OCI-LY1 (cell line): ENCODE results near the gene MB.

Experiments used
- H2AFZ ChIP-seq: fragments of 200-600 bp; sonication (generic), shearing (Covaris generic); 2 replicates; pipeline ENCODE4 v1.6.0; 2014; ENCODE audit warnings: antibody characterized with exemption, mild to moderate bottlenecking, low read length
- H3F3A ChIP-seq: fragments of 200-600 bp; sonication (generic), shearing (Covaris generic); 2 replicates; pipeline ENCODE4 v1.6.0; 2014; ENCODE audit warnings: mild to moderate bottlenecking, antibody characterized with exemption, low read length, moderate library complexity; ENCODE audit not compliant: insufficient read depth
- H3K27ac ChIP-seq: fragments of 200-600 bp; sonication (generic); 2 replicates; pipeline ENCODE4 v1.5.1; 2014; ENCODE audit warnings: low read length, mixed run types, mild to moderate bottlenecking, low read depth; ENCODE audit not compliant: poor library complexity, severe bottlenecking
- H3K27me3 ChIP-seq: fragments of 200-600 bp; sonication (generic); 2 replicates; pipeline ENCODE4 v1.6.0; 2014; ENCODE audit warnings: antibody characterized with exemption, mild to moderate bottlenecking, low read length, moderate library complexity; ENCODE audit not compliant: insufficient read depth
- H3K36me3 ChIP-seq: fragments of 200-600 bp; sonication (generic); 2 replicates; pipeline ENCODE4 v1.6.1; 2014; ENCODE audit warnings: mild to moderate bottlenecking, antibody characterized with exemption, low read length, moderate library complexity, mixed read lengths; ENCODE audit not compliant: insufficient read depth
- H3K4me1 ChIP-seq: fragments of 200-600 bp; sonication (generic); 2 replicates; pipeline ENCODE4 v1.5.1; 2014; ENCODE audit warnings: mild to moderate bottlenecking, low read length, moderate library complexity; ENCODE audit not compliant: insufficient read depth, severe bottlenecking
- H3K4me2 ChIP-seq: fragments of 200-600 bp; sonication (generic), shearing (Covaris generic); 2 replicates; pipeline ENCODE4 v1.6.1; 2014; ENCODE audit warnings: low read length
- H3K4me3 ChIP-seq: fragments of 200-600 bp; sonication (generic); 2 replicates; pipeline ENCODE4 v1.5.1; 2014; ENCODE audit warnings: low read length, low read depth, mild to moderate bottlenecking, mixed read lengths; ENCODE audit not compliant: poor library complexity, severe bottlenecking
- H3K79me2 ChIP-seq: fragments of 200-600 bp; shearing (Covaris generic); 2 replicates; pipeline ENCODE4 v1.6.1; 2016; ENCODE audit warnings: mixed run types, low read length, mixed read lengths; ENCODE audit not compliant: insufficient read depth
- H3K9ac ChIP-seq: fragments of 200-600 bp; sonication (generic), shearing (Covaris generic); 2 replicates; pipeline ENCODE4 v1.6.1; 2014; ENCODE audit warnings: mild to moderate bottlenecking, low read length, mixed read lengths
- H3K9me2 ChIP-seq: fragments of 200-600 bp; sonication (generic), shearing (Covaris generic); 2 replicates; pipeline ENCODE4 v1.6.1; 2014; ENCODE audit warnings: low read depth, mild to moderate bottlenecking, low read length, mixed read lengths
- H3K9me3 ChIP-seq: fragments of 200-600 bp; shearing (Covaris generic); 2 replicates; pipeline ENCODE4 v1.6.1; 2014; ENCODE audit warnings: low read length, mixed read lengths
- H4K20me1 ChIP-seq: fragments of 200-600 bp; sonication (generic), shearing (Covaris generic); 2 replicates; pipeline ENCODE4 v1.6.0; 2016; ENCODE audit warnings: mild to moderate bottlenecking, low read length; ENCODE audit not compliant: insufficient read depth
- EZH2 ChIP-seq: fragments of 200-600 bp; sonication (generic), shearing (Covaris generic); IDR thresholded peaks from 2 replicates; pipeline ENCODE4 v1.8.0; 2017; ENCODE audit warnings: borderline replicate concordance, mixed run types, mild to moderate bottlenecking, antibody characterized with exemption, low read length, moderate library complexity, mixed read lengths
- TF ChIP-seq, protein P1 (sequence below): fragments of 200-600 bp; sonication (generic), shearing (Covaris generic); IDR thresholded peaks from 2 replicates; pipeline ENCODE4 v1.5.1; 2017; ENCODE audit warnings: mild to moderate bottlenecking, antibody characterized with exemption, low read length, moderate library complexity, mixed read lengths

MB gene

DNA sequence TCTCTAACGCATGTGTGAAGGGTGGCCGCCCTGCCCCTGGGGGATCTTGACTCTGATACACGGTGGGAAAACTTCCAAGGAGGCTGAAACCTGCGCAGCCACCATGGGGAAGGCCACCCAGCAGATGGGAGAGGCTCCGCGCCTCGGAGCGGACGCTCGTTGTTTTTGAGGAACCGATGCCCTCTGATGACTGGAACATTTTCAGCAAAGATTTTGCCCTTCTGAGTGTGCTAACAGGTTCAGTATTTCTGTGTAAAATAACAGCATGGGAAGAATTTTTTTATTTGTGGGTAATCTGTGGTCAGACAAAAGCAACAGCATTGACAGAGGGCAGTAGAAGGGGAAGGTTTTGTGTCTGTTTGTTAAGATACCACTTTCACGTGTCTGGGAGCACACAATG, 16.7 kb downstream of the MB start:
- H3K27ac ChIP-seq, result no peak overlapping the region
- no peak overlapping the region for H3K9ac ChIP-seq
- H2AFZ ChIP-seq, result no peak overlapping the region
- H3K4me2 ChIP-seq, result no peak overlapping the region
- no peaks in the 10 kb centered on the region for H4K20me1 ChIP-seq
- no peak overlapping the region for H3K4me3 ChIP-seq
- no peaks in the 10 kb centered on the region for H3K79me2 ChIP-seq
- no peaks in the 10 kb centered on the region for H3K9me3 ChIP-seq
- no peaks in the 10 kb centered on the region for H3K4me1 ChIP-seq
- no peaks in the 10 kb centered on the region for H3F3A ChIP-seq
- TF ChIP-seq EZH2, result no peak
- TF ChIP-seq, protein P1, sequence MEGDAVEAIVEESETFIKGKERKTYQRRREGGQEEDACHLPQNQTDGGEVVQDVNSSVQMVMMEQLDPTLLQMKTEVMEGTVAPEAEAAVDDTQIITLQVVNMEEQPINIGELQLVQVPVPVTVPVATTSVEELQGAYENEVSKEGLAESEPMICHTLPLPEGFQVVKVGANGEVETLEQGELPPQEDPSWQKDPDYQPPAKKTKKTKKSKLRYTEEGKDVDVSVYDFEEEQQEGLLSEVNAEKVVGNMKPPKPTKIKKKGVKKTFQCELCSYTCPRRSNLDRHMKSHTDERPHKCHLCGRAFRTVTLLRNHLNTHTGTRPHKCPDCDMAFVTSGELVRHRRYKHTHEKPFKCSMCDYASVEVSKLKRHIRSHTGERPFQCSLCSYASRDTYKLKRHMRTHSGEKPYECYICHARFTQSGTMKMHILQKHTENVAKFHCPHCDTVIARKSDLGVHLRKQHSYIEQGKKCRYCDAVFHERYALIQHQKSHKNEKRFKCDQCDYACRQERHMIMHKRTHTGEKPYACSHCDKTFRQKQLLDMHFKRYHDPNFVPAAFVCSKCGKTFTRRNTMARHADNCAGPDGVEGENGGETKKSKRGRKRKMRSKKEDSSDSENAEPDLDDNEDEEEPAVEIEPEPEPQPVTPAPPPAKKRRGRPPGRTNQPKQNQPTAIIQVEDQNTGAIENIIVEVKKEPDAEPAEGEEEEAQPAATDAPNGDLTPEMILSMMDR, result no peak
- H3K27me3 ChIP-seq, result no peaks in the 10 kb centered on the region; the same call in 1 of the 2 replicates
- no peaks in the 10 kb centered on the region for H3K36me3 ChIP-seq
- H3K9me2 ChIP-seq, result no peaks in the 10 kb centered on the region

DNA sequence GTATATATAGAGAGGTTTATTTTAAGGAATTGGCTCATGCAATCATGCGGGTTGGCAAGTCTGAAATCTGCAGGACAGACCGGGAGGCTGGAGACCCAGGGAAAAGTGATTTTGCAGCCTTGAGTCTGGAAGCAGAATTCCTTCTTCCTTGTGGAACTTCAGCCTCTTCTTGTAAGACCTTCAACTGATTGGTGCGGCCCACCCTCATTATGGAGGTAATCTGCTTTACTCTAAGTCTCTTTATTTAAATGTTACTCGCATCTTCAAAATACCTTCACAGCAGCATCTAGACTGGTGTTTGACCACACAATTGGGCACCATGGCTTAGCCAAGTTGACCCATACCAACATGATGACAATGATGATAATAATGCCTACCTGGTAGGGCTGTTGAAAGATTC, 17.8 kb downstream of the MB start:
- no peaks in the 10 kb centered on the region for H3K4me1 ChIP-seq
- no peak overlapping the region for H3K9ac ChIP-seq
- no peaks in the 10 kb centered on the region for H3K9me2 ChIP-seq
- no peak for TF ChIP-seq EZH2
- TF ChIP-seq, protein P1, result no peak
- no peaks in the 10 kb centered on the region for H3F3A ChIP-seq
- no peak overlapping the region for H3K4me2 ChIP-seq
- H4K20me1 ChIP-seq, result no peaks in the 10 kb centered on the region
- peaks cover 3% of the 10 kb centered on the region for H3K27me3 ChIP-seq
- H2AFZ ChIP-seq, result no peak overlapping the region
- no peak overlapping the region for H3K4me3 ChIP-seq
- H3K9me3 ChIP-seq, result no peaks in the 10 kb centered on the region
- H3K79me2 ChIP-seq, result no peaks in the 10 kb centered on the region
- H3K36me3 ChIP-seq, result no peaks in the 10 kb centered on the region
- H3K27ac ChIP-seq, result no peak overlapping the region

DNA sequence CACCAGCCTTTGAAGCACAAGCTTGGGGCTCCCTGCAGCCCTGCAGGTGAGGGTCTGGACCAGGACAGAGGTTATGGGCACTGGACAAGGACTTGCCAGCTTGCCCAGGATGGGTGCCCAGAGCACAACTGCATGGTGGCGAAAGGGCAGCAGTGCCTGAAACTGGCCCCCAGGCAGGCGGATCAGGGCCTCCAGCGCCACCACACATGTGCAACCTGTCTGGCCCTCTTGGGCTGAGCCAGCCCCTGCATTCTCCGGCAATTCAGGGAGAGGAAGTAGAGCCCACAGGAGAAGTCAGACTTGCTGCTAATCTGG, 18.8 kb downstream of the MB start:
- H3K4me3 ChIP-seq, result no peak overlapping the region
- TF ChIP-seq EZH2, result no peak
- H3K36me3 ChIP-seq, result no peaks in the 10 kb centered on the region
- H4K20me1 ChIP-seq, result no peaks in the 10 kb centered on the region
- H3K27ac ChIP-seq, result no peak overlapping the region
- H3F3A ChIP-seq, result no peaks in the 10 kb centered on the region
- no peak overlapping the region for H2AFZ ChIP-seq
- H3K4me2 ChIP-seq, result no peak overlapping the region
- no peak overlapping the region for H3K9ac ChIP-seq
- H3K9me2 ChIP-seq, result no peaks in the 10 kb centered on the region
- H3K27me3 ChIP-seq, result peaks cover 3% of the 10 kb centered on the region
- H3K9me3 ChIP-seq, result no peaks in the 10 kb centered on the region
- H3K79me2 ChIP-seq, result no peaks in the 10 kb centered on the region
- no peaks in the 10 kb centered on the region for H3K4me1 ChIP-seq

DNA sequence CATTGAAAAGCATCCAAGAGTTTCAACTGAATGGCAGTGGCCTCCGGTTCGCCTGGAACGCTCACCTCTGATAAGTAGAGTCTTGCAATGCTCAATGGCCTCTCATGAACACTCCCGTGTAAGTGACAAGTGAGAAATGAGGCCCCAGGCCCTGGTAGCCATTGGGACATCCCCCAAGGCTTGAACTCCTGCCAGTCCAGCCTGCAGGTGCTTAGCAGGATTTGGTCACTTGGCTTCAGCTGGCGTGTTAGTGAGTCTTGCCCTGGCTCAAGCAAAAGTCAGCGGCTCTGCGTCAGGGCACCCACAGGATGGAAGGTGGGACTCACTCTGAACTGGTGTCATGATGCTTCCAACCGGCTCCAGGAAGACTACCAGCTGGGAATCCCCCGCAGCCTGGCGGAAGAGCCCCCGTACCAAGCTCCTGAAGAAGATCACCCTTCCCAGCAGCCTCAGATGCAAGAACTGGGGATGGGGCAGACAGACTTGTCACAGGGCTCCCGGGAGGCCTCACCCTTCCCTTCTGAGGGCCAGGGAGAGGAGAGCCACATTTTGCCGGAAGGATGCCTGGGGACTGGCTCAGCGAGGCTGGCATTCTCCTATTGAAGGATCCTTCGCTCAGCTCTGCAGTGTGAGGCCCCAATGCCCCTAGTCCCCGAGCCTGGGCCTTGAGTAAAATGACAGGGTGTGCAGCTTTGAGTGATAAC, 19.3 kb downstream of the MB start:
- Histone ChIP-seq H3F3A (no peaks in the 10 kb centered on the region), H4K20me1 (no peaks in the 10 kb centered on the region), H3K27ac (no peak overlapping the region), H3K36me3 (no peaks in the 10 kb centered on the region), H3K9me3 (no peaks in the 10 kb centered on the region), H3K9me2 (no peaks in the 10 kb centered on the region), H3K27me3 (peaks cover 3% of the 10 kb centered on the region), H2AFZ (no peak overlapping the region), H3K9ac (no peak overlapping the region), H3K79me2 (no peaks in the 10 kb centered on the region), H3K4me3 (no peak overlapping the region), H3K4me2 (no peak overlapping the region), H3K4me1 (no peaks in the 10 kb centered on the region)
- no peak for TF ChIP-seq EZH2
- TF ChIP-seq, protein P1, result no peak
